CD4-positive, alpha-beta T cell treated with Interleukin-4 for 4 hours (primary cell): ENCODE measurements around the gene EYA4.

Experiments used
- DNase-seq: peaks from one replicate; pipeline ENCODE4 v3.0.0-alpha.2; 2020

Gene EYA4

GRCh38 chr6:133289733-133290306 lies 48.7 kb downstream of the EYA4 start:
- DNase-seq: no peak

- no peak for DNase-seq
Measured at GRCh38 chr6:133290930-133291329, 49.8 kb downstream of the EYA4 start.

GRCh38 chr6:133291671-133292070 lies 50.5 kb downstream of the EYA4 start:
- no peak for DNase-seq

GRCh38 chr6:133297657-133298056 lies 56.5 kb downstream of the EYA4 start:
- no peak for DNase-seq

- DNase-seq: no peak
Measured at GRCh38 chr6:133298335-133298734, 57.2 kb downstream of the EYA4 start.

- no peak for DNase-seq
Measured at GRCh38 chr6:133298801-133299200, 57.6 kb downstream of the EYA4 start.

- DNase-seq: no peak
Measured at GRCh38 chr6:133300896-133301295, 59.7 kb downstream of the EYA4 start.

GRCh38 chr6:133301835-133302234 lies 60.7 kb downstream of the EYA4 start:
- no peak for DNase-seq

- no peak for DNase-seq
Measured at GRCh38 chr6:133306931-133307330, 65.8 kb downstream of the EYA4 start.

GRCh38 chr6:133309579-133309978 lies 68.4 kb downstream of the EYA4 start:
- no peak for DNase-seq

GRCh38 chr6:133312006-133312405 lies 70.8 kb downstream of the EYA4 start:
- DNase-seq: no peak

GRCh38 chr6:133313068-133313467 lies 71.9 kb downstream of the EYA4 start:
- DNase-seq: no peak

GRCh38 chr6:133314947-133315346 lies 73.8 kb downstream of the EYA4 start:
- no peak for DNase-seq

- DNase-seq: no peak
Measured at GRCh38 chr6:133315811-133316210, 74.7 kb downstream of the EYA4 start.

- no peak for DNase-seq
Measured at GRCh38 chr6:133317704-133318103, 76.5 kb downstream of the EYA4 start.

GRCh38 chr6:133326584-133326983 lies 85.4 kb downstream of the EYA4 start:
- DNase-seq: no peak

- DNase-seq: no peak
Measured at GRCh38 chr6:133333852-133334251, 92.7 kb downstream of the EYA4 start.

GRCh38 chr6:133337308-133337707 lies 96.2 kb downstream of the EYA4 start:
- no peak for DNase-seq

- no peak for DNase-seq
Measured at GRCh38 chr6:133339543-133340384, 98.6 kb downstream of the EYA4 start.

- DNase-seq: no peak
Measured at GRCh38 chr6:133340557-133340956, 99.4 kb downstream of the EYA4 start.

GRCh38 chr6:133341607-133342158 lies 100.5 kb downstream of the EYA4 start:
- DNase-seq: no peak

- DNase-seq: no peak
Measured at GRCh38 chr6:133343220-133343619, 102.1 kb downstream of the EYA4 start.

GRCh38 chr6:133348846-133349245 lies 107.7 kb downstream of the EYA4 start:
- DNase-seq: no peak

GRCh38 chr6:133350928-133351327 lies 109.8 kb downstream of the EYA4 start:
- DNase-seq: no peak
